GM12878 (cell line): ENCODE results near the gene DHX16. TPM values are rescaled to one million over a fixed set of nuclear protein-coding genes. Genes with fewer than 3 reads are reported as not detected.

Experiments
- IRF3 ChIP-seq: fragments of 450-650 bp; IDR thresholded peaks from 2 replicates; pipeline ENCODE4 v1.6.1; 2014; ENCODE audit warnings: mild to moderate bottlenecking
- IRF4 ChIP-seq: IDR thresholded peaks from 2 replicates; pipeline ENCODE4 v1.6.1; 2011; ENCODE audit warnings: low read depth, low read length
- MXI1 ChIP-seq: fragments of 150-350 bp; IDR thresholded peaks from 2 replicates; pipeline ENCODE4 v1.6.1; 2011; ENCODE audit warnings: low read depth, mild to moderate bottlenecking, inconsistent platforms, low read length, improper control_type of control experiment
- MYB ChIP-seq: fragments of 150-350 bp; IDR thresholded peaks from 2 replicates; pipeline ENCODE4 v1.6.1; 2014; ENCODE audit warnings: mild to moderate bottlenecking, low read depth, low read length, borderline replicate concordance
- RELB ChIP-seq: fragments of 450-650 bp; IDR thresholded peaks from 2 replicates; pipeline ENCODE4 v1.6.1; 2017; ENCODE audit warnings: low read depth, mild to moderate bottlenecking, moderate library complexity
- REST ChIP-seq: IDR thresholded peaks from 2 replicates; pipeline ENCODE4 v1.6.1; 2012; ENCODE audit warnings: mild to moderate bottlenecking, low read depth, low read length
- SREBF2 ChIP-seq: IDR thresholded peaks from 2 replicates; pipeline ENCODE4 v1.6.1; 2012; ENCODE audit warnings: mild to moderate bottlenecking, low read length
- ZBTB40 ChIP-seq: fragments of 450-650 bp; IDR thresholded peaks from 2 replicates; pipeline ENCODE4 v1.6.1; 2016; ENCODE audit warnings: mild to moderate bottlenecking, moderate library complexity, borderline replicate concordance
- ZNF207 ChIP-seq: fragments of 450-650 bp; IDR thresholded peaks from 2 replicates; pipeline ENCODE4 v1.6.1; 2014; ENCODE audit warnings: antibody characterized with exemption, mild to moderate bottlenecking, borderline replicate concordance
- ZNF592 ChIP-seq: fragments of 450-650 bp; IDR thresholded peaks from 2 replicates; pipeline ENCODE4 v1.6.1; 2017; ENCODE audit warnings: mild to moderate bottlenecking, moderate library complexity
- polyA plus RNA-seq, 11 experiments: library from polyadenylated mRNA; depleted of rRNA in 4 of 11; unstranded in 6 of 11; stranded (reverse) in 5 of 11; fragments of >200 nt; fragmentation: Nextera tagmentation in 4 of 11; fragmentation: Illumina TruSeq in 1 of 11; extraction: Ambion mirVana in 4 of 11; extraction: Trizol in 1 of 11; gene quantifications; 1 replicate in 1 of 11; 2 replicates in 10 of 11; pipeline versions ENCODE4 v1.2.1 to v1.2.3, GENCODE V29; 2011 to 2016; ENCODE audit warnings: inconsistent platforms in 2 of 11, missing spikeins in 2 of 11, low read depth in 1 of 11
- total RNA-seq, 4 experiments: library from RNA; depleted of rRNA in 3 of 4; stranded (reverse); fragments of >200 nt in 3 of 4; fragmentation: Illumina TruSeq in 1 of 4; extraction: Trizol in 1 of 4; gene quantifications; 2 replicates each; pipeline versions ENCODE4 v1.2.1 to v1.2.3, GENCODE V29; 2013 to 2021

The DHX16 gene
- total and polyA plus RNA-seq, 10 of the 15 experiments (the other 5 are each of a cell fraction or from before 2014, with no cell fraction given) = 10.1 to 41.4 (median 38.3) TPM

GRCh38 chr6:30684386-30685156 is 11.8 kb upstream of the DHX16 start (continued):
- 0 out of 2 replicates have a peak, but pooled peaks have one; percentile 7 for TF ChIP-seq IRF4
- no peak for TF ChIP-seq MXI1
- TF ChIP-seq IRF3 = no peak
- no peak for TF ChIP-seq SREBF2
- TF ChIP-seq REST = no peak
- TF ChIP-seq RELB = no peak; the same call in 1 of the 2 replicates
- TF ChIP-seq ZNF592 = no peak
- TF ChIP-seq ZBTB40 = no peak
- no peak for TF ChIP-seq ZNF207
- TF ChIP-seq MYB = no peak
